Measurements from ENCODE around the gene USE1.

USE1 gene

DNA sequence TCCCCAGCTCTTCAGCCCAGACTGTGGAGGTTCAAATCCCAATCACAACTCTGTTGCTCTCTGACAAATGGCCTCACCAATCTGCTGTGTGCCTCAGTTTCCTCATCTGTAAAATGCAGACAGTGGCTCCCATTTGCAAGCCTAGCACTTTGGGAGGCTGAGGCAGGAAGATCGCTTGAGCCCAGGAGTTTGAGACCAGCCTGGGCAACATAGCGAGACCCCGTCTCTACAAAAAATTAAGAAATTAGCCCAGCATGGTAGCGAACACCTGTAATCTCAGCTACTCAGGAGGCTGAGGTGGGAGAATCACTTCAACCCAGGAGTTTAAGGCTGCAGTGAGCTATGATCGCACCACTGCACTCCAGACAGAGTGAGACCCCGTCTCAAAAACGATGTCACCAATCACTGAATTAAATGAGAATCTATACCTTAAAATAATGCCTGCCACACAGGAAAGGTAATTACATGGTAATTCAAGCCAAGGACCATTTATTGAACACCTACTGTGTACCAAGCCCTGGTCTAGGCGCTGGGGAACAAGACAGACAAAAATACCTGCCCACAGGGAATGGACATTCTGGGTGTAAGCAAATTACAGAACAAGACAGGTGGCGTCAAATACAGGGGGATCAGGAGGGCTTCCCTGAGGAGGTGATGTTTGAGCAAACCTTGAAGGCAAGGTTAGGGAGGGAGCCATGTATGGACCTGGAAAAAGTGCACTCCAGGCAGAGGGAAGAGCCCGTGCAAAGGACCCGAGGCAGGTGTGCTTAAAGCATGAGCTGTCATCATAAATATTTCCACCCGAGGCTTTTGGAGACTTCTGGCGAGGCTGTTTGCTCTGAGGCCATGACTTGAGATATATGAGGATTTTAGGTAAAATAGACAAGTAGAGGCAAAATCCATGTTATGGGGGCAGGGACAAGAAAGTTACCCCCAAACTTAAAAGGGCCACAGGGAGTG, 22.9 kb downstream of the USE1 start:
- no peak for DNase-seq

DNA sequence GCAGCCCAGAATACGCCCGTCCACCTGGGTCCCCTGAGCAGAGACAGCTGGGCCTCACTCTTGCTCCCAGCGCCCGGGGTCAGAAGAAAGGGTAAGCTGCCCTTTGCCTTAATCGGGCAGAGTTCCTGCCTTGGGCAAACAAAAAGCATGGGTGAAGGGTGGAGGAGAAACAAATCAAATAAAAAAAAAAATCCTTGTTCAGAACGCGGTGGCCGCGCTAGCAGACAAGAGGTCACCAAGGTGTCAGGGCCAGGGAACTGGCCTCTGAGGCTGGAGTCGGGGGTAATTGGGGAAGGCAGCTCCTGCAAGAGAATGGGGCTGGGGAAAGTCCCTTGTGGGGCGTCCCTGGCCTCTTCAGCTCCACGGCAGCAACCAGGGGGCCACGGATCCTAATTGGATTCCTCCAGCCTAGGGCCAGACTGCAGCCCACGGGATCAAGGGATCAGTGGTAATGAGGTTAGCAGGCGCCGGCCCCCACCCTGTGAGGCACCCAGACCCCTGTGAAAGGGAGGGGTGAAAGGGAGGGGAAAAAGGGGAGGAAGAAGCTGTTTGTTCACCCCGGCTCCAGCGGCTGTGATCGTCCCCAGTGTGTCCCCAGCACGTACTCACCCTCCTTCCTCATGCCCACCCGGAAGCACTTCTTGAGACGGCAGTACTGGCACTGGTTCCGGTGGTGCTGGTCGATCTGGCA, 25.1 kb downstream of the USE1 start:
- no peak for DNase-seq

DNA sequence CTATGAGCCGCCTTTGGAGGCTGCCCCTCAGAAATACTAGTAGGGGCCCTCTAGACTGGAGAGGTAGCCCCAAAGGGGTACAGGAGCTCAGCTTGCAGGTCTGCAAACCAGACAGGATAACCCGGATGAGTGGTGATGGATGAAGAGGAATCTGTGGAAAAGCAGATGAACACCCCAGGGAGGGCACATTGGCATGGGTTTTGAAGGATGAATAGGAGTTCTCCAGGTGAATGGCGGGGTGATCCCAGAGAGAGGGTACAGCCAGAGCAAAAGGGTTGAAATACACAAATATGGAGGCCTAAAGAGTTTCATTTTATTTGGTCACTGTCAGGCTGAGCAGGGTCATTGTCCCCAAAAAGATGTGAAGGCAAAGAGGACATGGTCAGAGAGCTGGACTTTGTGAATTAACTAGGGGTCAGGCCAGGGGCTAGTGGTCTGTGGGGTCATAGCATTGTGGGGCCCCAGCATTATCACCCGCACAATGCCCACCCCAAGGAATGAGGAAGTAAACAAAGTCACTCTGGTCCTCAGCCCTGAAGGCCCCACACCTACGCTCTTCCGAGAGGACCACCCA, 25.8 kb downstream of the USE1 start:
- no peak for DNase-seq

DNA sequence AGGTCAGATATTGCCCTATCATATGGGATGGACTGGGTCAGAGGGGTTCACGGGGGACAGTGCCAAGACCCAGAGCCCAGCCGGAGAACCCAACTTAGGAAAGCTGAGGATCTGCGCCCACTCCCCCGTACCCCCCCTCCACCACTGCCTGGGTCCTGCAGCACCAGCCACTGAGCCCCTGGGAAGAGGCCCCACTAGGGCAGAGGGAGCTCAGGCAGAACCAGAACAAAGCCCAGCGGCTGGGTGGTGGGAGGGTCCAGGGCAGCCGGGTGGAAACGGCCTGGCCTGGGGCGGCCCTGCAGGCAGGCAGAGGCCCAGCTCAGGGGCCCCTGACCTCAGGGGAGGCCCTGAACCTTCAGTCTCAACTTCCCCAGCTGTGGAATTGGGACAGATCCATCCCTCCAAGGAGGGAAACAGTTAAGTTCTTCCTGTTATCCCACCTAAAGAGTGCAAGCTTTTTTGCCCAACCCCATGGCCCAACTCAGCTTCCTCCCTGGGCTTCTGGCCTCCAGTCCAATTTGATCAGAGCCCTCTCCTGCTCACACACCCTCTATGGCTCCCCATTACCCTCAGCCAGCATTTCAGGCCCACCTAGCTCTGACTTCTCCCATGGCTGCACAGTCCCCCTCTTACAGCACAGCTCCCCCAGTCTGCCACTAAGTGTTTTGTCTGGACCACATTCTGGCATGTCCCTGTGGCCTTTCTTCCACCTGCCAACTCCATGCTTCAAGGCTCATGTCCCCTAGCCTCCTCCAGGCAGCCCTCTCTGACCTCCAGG, 27.5 kb downstream of the USE1 start:
- DNase-seq: no peak

DNA sequence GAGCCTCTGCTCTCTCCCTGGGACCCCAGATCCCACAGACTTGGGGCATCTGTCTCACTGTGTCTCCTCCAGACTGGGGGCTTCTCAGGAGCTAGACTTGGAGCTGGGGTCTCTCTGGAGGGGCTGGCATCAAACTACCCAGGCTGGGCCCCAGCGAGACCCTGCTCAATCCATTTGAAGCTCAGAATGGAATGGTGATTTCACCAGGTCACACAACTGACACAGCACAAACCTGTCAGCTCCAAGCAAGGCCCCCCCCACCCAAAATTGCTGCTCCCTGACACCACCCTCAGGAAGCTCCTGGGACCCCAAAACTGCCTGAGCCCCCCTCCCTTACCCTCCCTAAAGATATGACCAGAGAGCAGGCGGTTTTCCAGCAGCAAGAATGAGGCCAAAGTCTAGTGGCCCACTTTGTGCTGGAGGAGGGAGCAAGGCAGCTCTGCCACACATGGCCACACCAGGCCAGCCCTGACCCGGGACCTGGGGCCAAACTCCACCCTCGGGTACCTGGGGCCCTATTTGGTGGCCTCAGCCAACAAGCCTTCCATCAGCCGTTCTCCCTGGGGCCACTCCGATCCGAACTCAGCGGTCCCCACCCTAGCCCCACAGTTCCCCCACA, 28.2 kb downstream of the USE1 start:
- no peak for DNase-seq

DNA sequence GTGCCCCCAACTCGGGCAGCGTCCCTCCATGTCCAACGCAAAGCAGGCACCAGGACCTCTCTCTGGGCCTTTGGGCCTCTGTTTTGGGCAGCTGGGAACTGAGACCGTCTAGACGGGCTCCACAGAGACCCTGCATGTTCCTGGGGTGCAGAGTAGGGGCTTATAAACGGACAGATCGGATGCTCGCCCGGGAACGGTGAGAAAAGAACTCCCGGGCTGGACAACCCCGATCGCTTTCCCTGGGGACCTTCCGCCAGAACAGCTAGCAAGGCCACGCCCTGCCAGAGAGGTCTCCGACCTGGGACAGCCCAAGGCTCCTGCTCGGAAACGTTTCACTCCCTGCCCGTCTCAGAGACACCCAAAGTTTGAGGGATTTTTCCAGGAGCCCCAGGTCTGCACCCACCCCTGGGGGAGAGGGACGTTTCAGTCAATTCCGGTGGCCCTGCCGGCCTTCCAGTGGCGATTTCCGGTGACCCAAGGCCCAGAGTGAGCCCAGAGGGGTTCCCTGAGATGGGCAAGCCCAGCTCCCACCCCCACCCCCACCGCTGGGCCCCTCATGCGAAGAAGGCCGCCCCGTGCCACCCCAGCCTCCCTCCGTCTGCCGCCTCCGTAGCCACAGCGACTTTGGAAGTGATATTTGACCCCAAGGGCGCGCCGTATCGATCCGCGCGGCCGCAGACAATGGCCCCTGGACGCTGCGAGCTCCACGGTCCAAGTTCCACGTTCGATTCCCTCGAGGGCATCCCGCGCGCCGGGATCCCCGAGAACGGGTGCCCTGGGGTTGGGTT, 28.9 kb downstream of the USE1 start:
- DNase-seq: no peak

- DNase-seq: no peak
These were observed 29.7 kb downstream of the USE1 start for GRCh38 chr19:17244618-17245534.

DNA sequence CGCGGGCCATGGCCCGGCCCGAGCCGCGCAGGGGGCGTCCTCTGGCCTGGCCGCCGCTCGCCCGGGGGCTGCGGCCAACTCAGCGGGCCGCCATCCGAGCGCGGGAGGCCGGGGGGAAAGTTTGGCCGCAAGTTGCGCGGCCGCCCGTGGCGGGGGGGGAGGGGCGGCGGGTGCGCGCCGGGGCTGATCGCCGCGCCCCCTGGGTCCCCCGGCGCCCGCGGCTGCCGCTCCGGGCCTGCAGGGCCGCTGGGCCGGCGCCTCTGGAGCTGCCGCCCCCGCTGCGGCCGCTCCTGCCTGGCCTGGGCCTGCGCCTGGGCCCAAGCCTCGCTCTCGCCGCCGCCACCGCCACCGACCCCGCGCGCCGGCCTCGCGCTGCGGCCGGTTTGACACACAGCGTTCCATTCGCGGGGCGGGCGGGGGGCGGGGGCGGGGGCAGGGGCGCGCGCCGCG, 30.4 kb downstream of the USE1 start, which contains the start of gene NR2F6:
Gene NR2F6, minus strand, starts transcription at position 385 of the 450 bp plus-strand sequence. CDS start 699 bp downstream, outside the sequence.
- no peak for DNase-seq

DNA sequence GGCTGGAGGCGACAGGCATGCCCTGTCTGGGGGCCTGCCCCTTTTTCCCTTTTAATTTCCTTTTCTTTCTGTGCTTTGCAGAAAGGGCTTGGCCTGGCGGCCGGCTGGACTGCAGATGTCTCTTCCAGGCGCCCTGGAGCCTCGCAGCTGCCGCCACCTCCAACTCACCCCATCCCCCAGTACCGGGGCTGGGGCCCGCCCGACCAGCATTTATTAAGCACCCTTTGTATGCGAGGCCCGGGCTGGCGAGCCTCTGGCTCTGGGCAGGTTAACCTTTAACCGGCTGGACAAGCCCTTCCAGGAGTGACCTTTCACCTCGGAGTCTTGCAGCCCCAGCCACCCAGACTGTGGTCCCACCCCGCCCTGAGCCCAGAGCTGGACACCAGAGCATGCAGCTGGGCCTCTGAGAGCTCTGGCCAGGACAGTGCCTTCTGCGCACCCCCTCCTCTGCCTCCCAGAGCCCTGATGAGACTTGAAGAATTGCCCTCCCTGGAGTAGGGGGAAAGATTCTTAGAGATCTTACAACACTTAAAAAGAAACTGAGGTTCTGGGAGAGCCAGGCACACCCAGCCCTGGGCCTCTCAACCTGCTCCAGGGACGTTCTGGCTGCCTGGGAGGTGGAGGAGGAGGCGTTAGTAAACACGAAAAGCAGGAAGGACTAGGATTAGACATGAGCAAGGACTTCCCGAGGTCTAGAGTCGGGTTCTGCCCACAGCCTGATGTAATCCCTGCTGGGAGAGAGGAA, 31.7 kb downstream of the USE1 start:
- DNase-seq: no peak

- DNase-seq: no peak
These were observed 33.0 kb downstream of the USE1 start for GRCh38 chr19:17248011-17248776.

GRCh38 chr19:17249887-17250548, 34.9 kb downstream of the USE1 start:
- DNase-seq: no peak

- DNase-seq: no peak
These were observed 39.5 kb downstream of the USE1 start for GRCh38 chr19:17254636-17255035.

- no peak for DNase-seq
These were observed 40.0 kb downstream of the USE1 start for GRCh38 chr19:17255150-17255621.

- no peak for DNase-seq
These were observed 41.0 kb downstream of the USE1 start for GRCh38 chr19:17256130-17256529.

GRCh38 chr19:17259118-17259780, 44.1 kb downstream of the USE1 start:
- DNase-seq: no peak

- DNase-seq: no peak
These were observed 44.8 kb downstream of the USE1 start for GRCh38 chr19:17259934-17260333.

DNA sequence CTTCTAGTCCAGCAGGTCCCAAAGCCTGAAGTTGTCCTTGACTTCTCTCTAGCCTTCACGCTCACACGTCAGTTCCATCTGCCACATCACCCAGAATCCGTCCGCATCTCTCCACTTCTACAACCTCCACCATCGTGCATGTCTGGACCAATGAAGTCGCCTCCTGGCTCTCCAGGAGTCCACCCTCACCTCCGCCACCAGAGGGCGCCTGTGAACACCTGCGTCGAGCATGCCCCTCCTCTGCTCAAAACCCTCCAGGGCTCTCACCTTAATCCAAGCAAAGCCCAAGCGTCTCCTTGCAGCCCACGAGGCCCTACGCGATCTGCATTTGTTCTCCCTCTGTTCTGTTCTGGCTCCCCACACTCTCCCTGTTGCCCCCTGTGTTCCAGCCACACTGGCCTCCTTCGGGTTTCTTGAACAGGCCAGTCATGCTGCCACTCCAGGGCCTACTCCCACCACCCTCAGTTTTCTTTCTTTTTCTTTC, 45.7 kb downstream of the USE1 start:
- DNase-seq: peak; percentile 91

Measured in CD4-positive, alpha-beta T cell treated with Interleukin-21 for 1 hour (primary cell).